HepG2 (cell line): Measurements from ENCODE around the gene KLHL33. TPM values are rescaled to one million over a fixed set of nuclear protein-coding genes. Genes with fewer than 3 reads are reported as not detected.

Experiments
- ATF7 ChIP-seq, 2 experiments: fragments of 450-650 bp in 1 of 2; sonication (generic) in 1 of 2; formaldehyde crosslinking in 1 of 2; IDR thresholded peaks; 2 replicates each; pipeline versions ENCODE4 v1.4.0 to v1.6.1; 2016 to 2020; ENCODE audit warnings: antibody characterized with exemption in 1 of 2, mild to moderate bottlenecking in 1 of 2, missing genetic modification reagents in 1 of 2
- FOXP1 ChIP-seq, 2 experiments: fragments of 450-650 bp in 1 of 2; IDR thresholded peaks; 2 replicates each; pipeline ENCODE4 v1.6.1; 2017 to 2018; ENCODE audit warnings: antibody characterized with exemption in 1 of 2
- GABPB1 ChIP-seq: IDR thresholded peaks from 2 replicates; pipeline ENCODE4 v1.6.1; 2016; ENCODE audit warnings: mild to moderate bottlenecking, missing genetic modification reagents, moderate library complexity, missing compliant biosample characterization
- GATAD2A ChIP-seq: IDR thresholded peaks from 2 replicates; pipeline ENCODE4 v1.6.1; 2016
- HOXA9 ChIP-seq: sonication (generic); formaldehyde crosslinking; IDR thresholded peaks from 2 replicates; pipeline ENCODE4 v1.8.1; 2022; ENCODE audit warnings: missing genetic modification reagents, mild to moderate bottlenecking, moderate library complexity, borderline replicate concordance
- IRF2 ChIP-seq: IDR thresholded peaks from 2 replicates; pipeline ENCODE4 v1.6.1; 2018; ENCODE audit warnings: missing genetic modification reagents, missing compliant biosample characterization
- MAFK ChIP-seq, 2 experiments: IDR thresholded peaks in 1 of 2; conservative IDR thresholded peaks in 1 of 2; 2 replicates each; pipeline ENCODE4 v1.6.1; 2011; ENCODE audit warnings: improper control_type of control experiment in 2 of 2, low read length in 2 of 2
- NR1H2 ChIP-seq: sonication (generic); formaldehyde crosslinking; IDR thresholded peaks from 2 replicates; pipeline ENCODE4 v1.8.1; 2022; ENCODE audit warnings: low read depth, missing genetic modification reagents, borderline replicate concordance
- NR2C2 ChIP-seq: sonication (generic); formaldehyde crosslinking; IDR thresholded peaks from 2 replicates; pipeline ENCODE4 v1.4.0; 2020; ENCODE audit warnings: missing genetic modification reagents, mild to moderate bottlenecking, moderate library complexity, borderline replicate concordance
- PAF1 ChIP-seq: IDR thresholded peaks from 2 replicates; pipeline ENCODE4 v1.6.1; 2016; ENCODE audit warnings: missing genetic modification reagents, missing compliant biosample characterization
- SP1 ChIP-seq, 2 experiments: fragments of 450-650 bp in 1 of 2; sonication (generic) in 1 of 2; formaldehyde crosslinking in 1 of 2; IDR thresholded peaks; 2 replicates each; pipeline versions ENCODE4 v1.4.0 to v1.6.1; 2016 to 2020; ENCODE audit warnings: missing genetic modification reagents in 1 of 2
- YY1 ChIP-seq: IDR thresholded peaks from 2 replicates; pipeline ENCODE4 v1.6.1; 2011; ENCODE audit warnings: low read length, low read depth, moderate library complexity, mild to moderate bottlenecking; ENCODE audit not compliant: insufficient read depth, insufficient replicate concordance
- ZFP41 ChIP-seq: sonication (generic); formaldehyde crosslinking; IDR thresholded peaks from 2 replicates; pipeline ENCODE4 v1.4.0; 2020; ENCODE audit warnings: mild to moderate bottlenecking, missing genetic modification reagents, borderline replicate concordance
- ZNF619 ChIP-seq: sonication (generic); formaldehyde crosslinking; IDR thresholded peaks from 2 replicates; pipeline ENCODE4 v1.4.0; 2020; ENCODE audit warnings: mild to moderate bottlenecking, missing genetic modification reagents
- ZNF878 ChIP-seq: sonication (generic); formaldehyde crosslinking; IDR thresholded peaks from 2 replicates; pipeline ENCODE4 v1.8.1; 2023; ENCODE audit warnings: mild to moderate bottlenecking, missing genetic modification reagents, moderate library complexity
- polyA plus RNA-seq, 8 experiments: library from polyadenylated mRNA; depleted of rRNA in 3 of 8; stranded (reverse) in 7 of 8; unstranded in 1 of 8; fragments of >200 nt; fragmentation: Illumina TruSeq in 4 of 8; extraction: Trizol in 4 of 8; gene quantifications; 2 replicates each; pipeline versions ENCODE4 v1.2.1 to v1.2.3, GENCODE V29; 2011 to 2016; ENCODE audit warnings: low read depth in 4 of 8, missing spikeins in 1 of 8, mixed read lengths in 1 of 8; ENCODE audit not compliant: insufficient read depth in 1 of 8
- total RNA-seq, 5 experiments: library from RNA; depleted of rRNA; stranded (reverse); fragments of >200 nt; fragmentation: Illumina TruSeq; extraction: Trizol; gene quantifications; 2 replicates each; pipeline ENCODE4 v1.2.3, GENCODE V29; 2016; ENCODE audit warnings: low read depth in 1 of 5
- TF ChIP-seq, protein P1 (sequence below), 2 experiments: sonication (generic) in 1 of 2; formaldehyde crosslinking in 1 of 2; IDR thresholded peaks; 2 replicates each; pipeline versions ENCODE4 v1.6.1 to v1.9.0; 2014 to 2022; ENCODE audit warnings: antibody characterized with exemption in 1 of 2, borderline replicate concordance in 1 of 2, inconsistent platforms in 1 of 2, low read depth in 1 of 2, missing genetic modification reagents in 1 of 2
- TF ChIP-seq, protein P2 (sequence below): sonication (generic); formaldehyde crosslinking; IDR thresholded peaks from 2 replicates; pipeline ENCODE4 v1.4.0; 2020; ENCODE audit warnings: mild to moderate bottlenecking, low read depth, missing genetic modification reagents
- TF ChIP-seq, protein P3 (sequence below): sonication (generic); formaldehyde crosslinking; IDR thresholded peaks from 2 replicates; pipeline ENCODE4 v1.9.0; 2021; ENCODE audit warnings: missing genetic modification reagents, borderline replicate concordance

The KLHL33 gene
- total and polyA plus RNA-seq, 2 of the 13 experiments (the other 11 are each of a cell fraction or from before 2014, with no cell fraction given) = not detected

DNA sequence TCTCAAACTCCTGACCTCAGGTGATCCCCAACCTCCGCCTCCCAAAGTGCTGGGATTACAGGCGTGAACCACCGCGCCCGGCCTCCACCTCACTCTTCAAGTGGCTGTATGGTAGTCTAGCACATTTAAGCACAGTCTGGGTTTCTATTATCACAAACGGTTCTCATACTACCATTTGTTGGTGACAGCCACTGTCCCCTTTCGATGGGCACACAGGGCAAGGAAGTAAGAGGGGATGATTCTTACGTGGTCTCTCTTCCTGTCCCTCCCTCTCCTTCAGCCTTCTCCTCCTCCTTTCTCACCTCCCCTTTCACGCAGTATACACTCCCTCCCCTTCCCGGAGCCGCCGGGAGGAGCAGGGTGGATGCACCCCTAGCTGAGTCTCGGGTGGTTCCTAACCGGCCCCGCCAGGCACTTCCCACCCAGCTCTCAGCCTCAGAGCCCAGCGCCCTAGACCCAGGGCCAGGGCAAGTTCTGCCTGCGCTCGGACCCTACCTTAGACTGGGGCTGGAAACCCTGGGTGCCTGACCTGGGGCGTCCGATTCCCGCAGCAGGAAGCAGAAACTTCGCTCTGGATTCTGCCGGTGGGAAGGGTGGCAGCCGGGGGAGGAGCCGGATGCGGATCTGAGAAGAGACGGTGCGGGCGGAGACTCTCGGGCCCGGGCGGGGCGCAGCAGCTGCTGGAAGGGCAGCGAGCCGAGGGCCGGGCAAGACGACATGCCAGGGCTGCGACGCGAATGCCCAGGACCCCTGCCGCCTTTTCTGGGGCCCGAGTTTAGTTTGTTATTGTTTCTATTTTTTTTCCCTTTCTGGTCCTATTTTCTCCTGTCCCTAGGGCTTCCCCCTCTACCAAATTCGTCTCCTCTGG, 22.9 kb downstream of the KLHL33 start, which contains the start of gene TEP1 (continued):
- TF ChIP-seq, protein P1, sequence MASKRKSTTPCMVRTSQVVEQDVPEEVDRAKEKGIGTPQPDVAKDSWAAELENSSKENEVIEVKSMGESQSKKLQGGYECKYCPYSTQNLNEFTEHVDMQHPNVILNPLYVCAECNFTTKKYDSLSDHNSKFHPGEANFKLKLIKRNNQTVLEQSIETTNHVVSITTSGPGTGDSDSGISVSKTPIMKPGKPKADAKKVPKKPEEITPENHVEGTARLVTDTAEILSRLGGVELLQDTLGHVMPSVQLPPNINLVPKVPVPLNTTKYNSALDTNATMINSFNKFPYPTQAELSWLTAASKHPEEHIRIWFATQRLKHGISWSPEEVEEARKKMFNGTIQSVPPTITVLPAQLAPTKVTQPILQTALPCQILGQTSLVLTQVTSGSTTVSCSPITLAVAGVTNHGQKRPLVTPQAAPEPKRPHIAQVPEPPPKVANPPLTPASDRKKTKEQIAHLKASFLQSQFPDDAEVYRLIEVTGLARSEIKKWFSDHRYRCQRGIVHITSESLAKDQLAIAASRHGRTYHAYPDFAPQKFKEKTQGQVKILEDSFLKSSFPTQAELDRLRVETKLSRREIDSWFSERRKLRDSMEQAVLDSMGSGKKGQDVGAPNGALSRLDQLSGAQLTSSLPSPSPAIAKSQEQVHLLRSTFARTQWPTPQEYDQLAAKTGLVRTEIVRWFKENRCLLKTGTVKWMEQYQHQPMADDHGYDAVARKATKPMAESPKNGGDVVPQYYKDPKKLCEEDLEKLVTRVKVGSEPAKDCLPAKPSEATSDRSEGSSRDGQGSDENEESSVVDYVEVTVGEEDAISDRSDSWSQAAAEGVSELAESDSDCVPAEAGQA (IDR thresholded peaks at IDR 0.05; ENCODE audit: low read depth) = 0 out of 2 replicates have a peak, but pooled peaks have one; percentile 30
- TF ChIP-seq, protein P1 (CRISPR knock-in tag; IDR thresholded peaks at IDR 0.05; ENCODE audit: borderline replicate concordance) = 0 out of 2 replicates have a peak, but pooled peaks have one; percentile 71
- TF ChIP-seq SP1 (IDR thresholded peaks at IDR 0.05) (no peak), SP1 (CRISPR knock-in tag; IDR thresholded peaks at IDR 0.05) (no peak; the same call in 1 of the 2 replicates), YY1 (peak; percentile 56), GABPB1 (CRISPR knock-in tag) (peak; percentile 89), IRF2 (CRISPR knock-in tag) (peak; percentile 43; the same call in 1 of the 2 replicates), NR1H2 (CRISPR knock-in tag) (no peak), HOXA9 (CRISPR knock-in tag) (no peak), FOXP1 (IDR thresholded peaks at IDR 0.05) (no peak), FOXP1 (CRISPR knock-in tag; IDR thresholded peaks at IDR 0.05) (peak; percentile 6; the same call in 1 of the 2 replicates), MAFK (conservative IDR thresholded peaks at IDR 0.05 in 1 of 2, IDR thresholded peaks at IDR 0.05 in 1 of 2; ENCODE audit: low read length in 2 of 2) (no peak), PAF1 (CRISPR knock-in tag) (no peak), GATAD2A (CRISPR knock-in tag) (peak; percentile 52; the same call in 1 of the 2 replicates), NR2C2 (CRISPR knock-in tag) (peak; percentile 61), ATF7 (IDR thresholded peaks at IDR 0.05) (no peak), ATF7 (CRISPR knock-in tag; IDR thresholded peaks at IDR 0.05) (peak; percentile 70; the same call in 1 of the 2 replicates), ZNF878 (0 out of 2 replicates have a peak, but pooled peaks have one; percentile 37), ZNF619 (CRISPR knock-in tag) (no peak), ZFP41 (CRISPR knock-in tag) (no peak)
- TF ChIP-seq, protein P2, sequence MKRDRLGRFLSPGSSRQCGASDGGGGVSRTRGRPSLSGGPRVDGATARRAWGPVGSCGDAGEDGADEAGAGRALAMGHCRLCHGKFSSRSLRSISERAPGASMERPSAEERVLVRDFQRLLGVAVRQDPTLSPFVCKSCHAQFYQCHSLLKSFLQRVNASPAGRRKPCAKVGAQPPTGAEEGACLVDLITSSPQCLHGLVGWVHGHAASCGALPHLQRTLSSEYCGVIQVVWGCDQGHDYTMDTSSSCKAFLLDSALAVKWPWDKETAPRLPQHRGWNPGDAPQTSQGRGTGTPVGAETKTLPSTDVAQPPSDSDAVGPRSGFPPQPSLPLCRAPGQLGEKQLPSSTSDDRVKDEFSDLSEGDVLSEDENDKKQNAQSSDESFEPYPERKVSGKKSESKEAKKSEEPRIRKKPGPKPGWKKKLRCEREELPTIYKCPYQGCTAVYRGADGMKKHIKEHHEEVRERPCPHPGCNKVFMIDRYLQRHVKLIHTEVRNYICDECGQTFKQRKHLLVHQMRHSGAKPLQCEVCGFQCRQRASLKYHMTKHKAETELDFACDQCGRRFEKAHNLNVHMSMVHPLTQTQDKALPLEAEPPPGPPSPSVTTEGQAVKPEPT (CRISPR knock-in tag) = peak; percentile 84
- TF ChIP-seq, protein P3, sequence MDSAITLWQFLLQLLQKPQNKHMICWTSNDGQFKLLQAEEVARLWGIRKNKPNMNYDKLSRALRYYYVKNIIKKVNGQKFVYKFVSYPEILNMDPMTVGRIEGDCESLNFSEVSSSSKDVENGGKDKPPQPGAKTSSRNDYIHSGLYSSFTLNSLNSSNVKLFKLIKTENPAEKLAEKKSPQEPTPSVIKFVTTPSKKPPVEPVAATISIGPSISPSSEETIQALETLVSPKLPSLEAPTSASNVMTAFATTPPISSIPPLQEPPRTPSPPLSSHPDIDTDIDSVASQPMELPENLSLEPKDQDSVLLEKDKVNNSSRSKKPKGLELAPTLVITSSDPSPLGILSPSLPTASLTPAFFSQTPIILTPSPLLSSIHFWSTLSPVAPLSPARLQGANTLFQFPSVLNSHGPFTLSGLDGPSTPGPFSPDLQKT (CRISPR knock-in tag) = peak; percentile 71; the same call in 1 of the 2 replicates
